Hepatocyte (in vitro differentiated cells): Measurements from ENCODE around the gene MYL5.

ENCODE experiments used
- EZH2 ChIP-seq: fragments of 200-600 bp; sonication (generic); IDR thresholded peaks from 2 replicates; pipeline ENCODE4 v1.6.1; 2016; ENCODE audit warnings: antibody characterized with exemption, mild to moderate bottlenecking, borderline replicate concordance
- EZH2phosphoT487 ChIP-seq: fragments of 200-600 bp; sonication (generic); IDR thresholded peaks from one replicate; pipeline ENCODE4 v1.6.1; 2018; ENCODE audit warnings: antibody characterized with exemption, mild to moderate bottlenecking, low read depth, moderate library complexity; ENCODE audit not compliant: unreplicated experiment, severe bottlenecking
- TF ChIP-seq, protein P1 (sequence below): fragments of 200-600 bp; sonication (generic); IDR thresholded peaks from 2 replicates; pipeline ENCODE4 v1.5.1; 2016; ENCODE audit warnings: antibody characterized with exemption, mild to moderate bottlenecking; ENCODE audit not compliant: poor library complexity

DNA sequence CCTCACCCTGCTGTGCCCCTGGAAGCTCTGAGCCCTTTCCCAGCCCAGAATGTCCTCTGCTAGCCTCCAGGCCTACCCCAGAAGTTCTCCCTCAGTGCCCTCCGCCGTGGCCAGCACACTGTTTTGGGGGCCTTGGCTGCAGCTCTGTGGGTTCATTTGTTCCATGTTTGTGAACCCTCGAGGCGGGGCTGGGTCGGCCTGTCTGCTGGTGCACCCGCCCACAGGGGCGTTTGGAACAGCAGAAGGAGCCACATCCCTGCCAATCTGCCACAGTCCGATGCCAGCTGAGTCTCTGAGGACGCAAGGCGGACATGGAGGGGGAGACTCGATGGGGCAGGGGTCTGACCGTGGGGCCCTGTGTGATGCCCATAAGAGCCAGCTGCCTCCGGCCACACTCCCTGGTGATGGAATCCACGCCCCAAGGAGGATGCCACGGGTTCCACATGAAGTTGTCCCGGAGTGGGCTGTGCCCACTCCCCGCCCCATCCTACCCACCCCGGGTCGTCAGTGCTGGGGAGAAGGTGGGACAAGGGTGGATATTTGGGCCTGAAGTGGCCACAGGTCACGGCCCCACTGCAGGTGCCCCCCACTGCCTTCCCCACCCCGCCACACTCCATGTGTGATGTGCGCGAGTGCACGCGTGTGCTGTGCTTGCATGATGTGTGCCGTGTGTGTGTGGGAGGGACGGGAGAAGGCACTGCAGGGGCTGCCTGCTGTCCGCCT lies 7.4 kb upstream of the MYL5 start:
- TF ChIP-seq EZH2: no peak
- TF ChIP-seq, protein P1, sequence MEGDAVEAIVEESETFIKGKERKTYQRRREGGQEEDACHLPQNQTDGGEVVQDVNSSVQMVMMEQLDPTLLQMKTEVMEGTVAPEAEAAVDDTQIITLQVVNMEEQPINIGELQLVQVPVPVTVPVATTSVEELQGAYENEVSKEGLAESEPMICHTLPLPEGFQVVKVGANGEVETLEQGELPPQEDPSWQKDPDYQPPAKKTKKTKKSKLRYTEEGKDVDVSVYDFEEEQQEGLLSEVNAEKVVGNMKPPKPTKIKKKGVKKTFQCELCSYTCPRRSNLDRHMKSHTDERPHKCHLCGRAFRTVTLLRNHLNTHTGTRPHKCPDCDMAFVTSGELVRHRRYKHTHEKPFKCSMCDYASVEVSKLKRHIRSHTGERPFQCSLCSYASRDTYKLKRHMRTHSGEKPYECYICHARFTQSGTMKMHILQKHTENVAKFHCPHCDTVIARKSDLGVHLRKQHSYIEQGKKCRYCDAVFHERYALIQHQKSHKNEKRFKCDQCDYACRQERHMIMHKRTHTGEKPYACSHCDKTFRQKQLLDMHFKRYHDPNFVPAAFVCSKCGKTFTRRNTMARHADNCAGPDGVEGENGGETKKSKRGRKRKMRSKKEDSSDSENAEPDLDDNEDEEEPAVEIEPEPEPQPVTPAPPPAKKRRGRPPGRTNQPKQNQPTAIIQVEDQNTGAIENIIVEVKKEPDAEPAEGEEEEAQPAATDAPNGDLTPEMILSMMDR: no peak
- TF ChIP-seq EZH2phosphoT487: no peak
